HepG2 (cell line): Measurements from ENCODE around the gene LMBRD2. TPM values are rescaled to one million over a fixed set of nuclear protein-coding genes. Genes with fewer than 3 reads are reported as not detected.

Experiments used
- AGO1 ChIP-seq: fragments of 200-400 bp; formaldehyde crosslinking; IDR thresholded peaks from 2 replicates; pipeline ENCODE4 v1.6.1; 2017; ENCODE audit warnings: mild to moderate bottlenecking, low read depth, low read length, moderate library complexity; ENCODE audit not compliant: poor library complexity, severe bottlenecking
- CREM ChIP-seq, 2 experiments: sonication (generic) in 1 of 2; formaldehyde crosslinking in 1 of 2; IDR thresholded peaks; 2 replicates each; pipeline versions ENCODE4 v1.4.0 to v1.6.1; 2016 to 2020; ENCODE audit warnings: antibody characterized with exemption in 1 of 2, mild to moderate bottlenecking in 1 of 2, missing genetic modification reagents in 1 of 2
- HHEX ChIP-seq: IDR thresholded peaks from 2 replicates; pipeline ENCODE4 v1.6.1; 2016; ENCODE audit warnings: control low read depth
- LCORL ChIP-seq, 2 experiments: fragments of 450-650 bp in 1 of 2; sonication (generic) in 1 of 2; formaldehyde crosslinking in 1 of 2; IDR thresholded peaks; 2 replicates each; pipeline versions ENCODE4 v1.5.0 to v1.6.1; 2017 to 2020; ENCODE audit warnings: antibody characterized with exemption in 1 of 2, missing genetic modification reagents in 1 of 2
- MATR3 ChIP-seq: sonication (generic); formaldehyde crosslinking; IDR thresholded peaks from 2 replicates; pipeline ENCODE4 v1.4.0; 2020; ENCODE audit warnings: missing genetic modification reagents
- MIXL1 ChIP-seq: IDR thresholded peaks from 2 replicates; pipeline ENCODE4 v1.6.1; 2016
- NCOA1 ChIP-seq: sonication (generic); formaldehyde crosslinking; IDR thresholded peaks from 2 replicates; pipeline ENCODE4 v1.9.0; 2021; ENCODE audit warnings: missing genetic modification reagents
- NPAS2 ChIP-seq: sonication (generic); formaldehyde crosslinking; IDR thresholded peaks from 2 replicates; pipeline ENCODE4 v1.8.0; 2022; ENCODE audit warnings: mild to moderate bottlenecking, missing genetic modification reagents, borderline replicate concordance
- RBAK ChIP-seq: sonication (generic); formaldehyde crosslinking; IDR thresholded peaks from 2 replicates; pipeline ENCODE4 v1.5.1; 2020; ENCODE audit warnings: mild to moderate bottlenecking, missing genetic modification reagents
- SAFB2 ChIP-seq: sonication (generic); formaldehyde crosslinking; IDR thresholded peaks from 2 replicates; pipeline ENCODE4 v1.5.1; 2020; ENCODE audit warnings: missing genetic modification reagents, low read depth, mild to moderate bottlenecking, borderline replicate concordance
- SKI ChIP-seq: fragments of 450-650 bp; IDR thresholded peaks from one replicate; pipeline ENCODE4 v1.6.1; 2018; ENCODE audit warnings: mild to moderate bottlenecking; ENCODE audit not compliant: partially characterized antibody
- SNAI1 ChIP-seq: sonication (generic); formaldehyde crosslinking; IDR thresholded peaks from 2 replicates; pipeline ENCODE4 v1.5.0; 2020; ENCODE audit warnings: mild to moderate bottlenecking, missing genetic modification reagents, borderline replicate concordance
- SYNCRIP ChIP-seq: fragments of 200-400 bp; formaldehyde crosslinking; IDR thresholded peaks from 2 replicates; pipeline ENCODE4 v1.6.1; 2018; ENCODE audit warnings: mild to moderate bottlenecking, low read depth, low read length; ENCODE audit not compliant: insufficient read depth
- TEAD3 ChIP-seq: optimal IDR thresholded peaks from 2 replicates; pipeline ENCODE3; 2016; ENCODE audit warnings: borderline replicate concordance
- TMF1 ChIP-seq: sonication (generic); formaldehyde crosslinking; IDR thresholded peaks from 2 replicates; pipeline ENCODE4 v1.8.1; 2022; ENCODE audit warnings: low read depth, missing genetic modification reagents
- XBP1 ChIP-seq: sonication (generic); formaldehyde crosslinking; IDR thresholded peaks from 2 replicates; pipeline ENCODE4 v1.5.0; 2020; ENCODE audit warnings: missing genetic modification reagents
- ZNF337 ChIP-seq: sonication (generic); formaldehyde crosslinking; IDR thresholded peaks from 2 replicates; pipeline ENCODE4 v1.5.1; 2020; ENCODE audit warnings: missing genetic modification reagents, low read depth, mild to moderate bottlenecking, borderline replicate concordance
- ZNF441 ChIP-seq: sonication (generic); formaldehyde crosslinking; IDR thresholded peaks from 2 replicates; pipeline ENCODE4 v1.7.0; 2021; ENCODE audit warnings: missing genetic modification reagents, borderline replicate concordance
- polyA plus RNA-seq, 8 experiments: library from polyadenylated mRNA; depleted of rRNA in 3 of 8; stranded (reverse) in 7 of 8; unstranded in 1 of 8; fragments of >200 nt; fragmentation: Illumina TruSeq in 4 of 8; extraction: Trizol in 4 of 8; gene quantifications; 2 replicates each; pipeline versions ENCODE4 v1.2.1 to v1.2.3, GENCODE V29; 2011 to 2016; ENCODE audit warnings: low read depth in 4 of 8, missing spikeins in 1 of 8, mixed read lengths in 1 of 8; ENCODE audit not compliant: insufficient read depth in 1 of 8
- total RNA-seq, 5 experiments: library from RNA; depleted of rRNA; stranded (reverse); fragments of >200 nt; fragmentation: Illumina TruSeq; extraction: Trizol; gene quantifications; 2 replicates each; pipeline ENCODE4 v1.2.3, GENCODE V29; 2016; ENCODE audit warnings: low read depth in 1 of 5
- TF ChIP-seq, protein P1 (sequence below): IDR thresholded peaks from 2 replicates; pipeline ENCODE4 v1.6.1; 2018; ENCODE audit warnings: missing genetic modification reagents, mild to moderate bottlenecking, missing compliant biosample characterization
- TF ChIP-seq, protein P2 (sequence below): IDR thresholded peaks from 2 replicates; pipeline ENCODE4 v1.6.1; 2016; ENCODE audit warnings: missing genetic modification reagents, missing compliant biosample characterization
- TF ChIP-seq, protein P3 (sequence below): sonication (generic); formaldehyde crosslinking; IDR thresholded peaks from 2 replicates; pipeline ENCODE4 v1.5.0; 2020; ENCODE audit warnings: mild to moderate bottlenecking, low read depth, missing genetic modification reagents, borderline replicate concordance
- TF ChIP-seq, protein P4 (sequence below): sonication (generic); formaldehyde crosslinking; IDR thresholded peaks from 2 replicates; pipeline ENCODE4 v1.4.0; 2020; ENCODE audit warnings: missing genetic modification reagents
- TF ChIP-seq, protein P5 (sequence below): sonication (generic); formaldehyde crosslinking; IDR thresholded peaks from 2 replicates; pipeline ENCODE4 v1.9.0; 2022; ENCODE audit warnings: low read depth, missing genetic modification reagents
- TF ChIP-seq, protein P6 (sequence below): sonication (generic); formaldehyde crosslinking; IDR thresholded peaks from 2 replicates; pipeline ENCODE4 v1.5.0; 2020; ENCODE audit warnings: missing genetic modification reagents, mild to moderate bottlenecking, borderline replicate concordance

LMBRD2 gene
- total and polyA plus RNA-seq, 2 of the 13 experiments (the other 11 are each of a cell fraction or from before 2014, with no cell fraction given), result 2.0 to 4.7 TPM

DNA sequence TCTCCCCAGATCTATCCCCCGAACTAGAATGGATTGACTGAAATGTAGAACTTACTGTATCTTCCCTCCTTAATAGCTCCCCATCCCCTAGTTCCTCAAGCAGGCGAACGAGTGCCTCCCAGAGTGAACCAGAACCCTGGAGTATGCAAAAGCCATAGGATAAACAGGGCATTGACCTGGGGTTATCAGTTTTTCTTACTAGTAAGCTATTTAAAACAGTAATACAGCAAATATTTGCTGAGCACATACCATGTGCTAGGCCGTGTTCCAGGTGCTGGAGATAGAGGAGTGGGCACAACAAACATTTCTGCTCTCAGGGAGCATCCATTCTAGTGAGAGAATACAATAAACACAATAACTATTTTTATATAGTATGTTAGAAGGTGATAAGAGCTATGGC, 2.0 kb upstream of the LMBRD2 start (continued):
- TF ChIP-seq, protein P1, sequence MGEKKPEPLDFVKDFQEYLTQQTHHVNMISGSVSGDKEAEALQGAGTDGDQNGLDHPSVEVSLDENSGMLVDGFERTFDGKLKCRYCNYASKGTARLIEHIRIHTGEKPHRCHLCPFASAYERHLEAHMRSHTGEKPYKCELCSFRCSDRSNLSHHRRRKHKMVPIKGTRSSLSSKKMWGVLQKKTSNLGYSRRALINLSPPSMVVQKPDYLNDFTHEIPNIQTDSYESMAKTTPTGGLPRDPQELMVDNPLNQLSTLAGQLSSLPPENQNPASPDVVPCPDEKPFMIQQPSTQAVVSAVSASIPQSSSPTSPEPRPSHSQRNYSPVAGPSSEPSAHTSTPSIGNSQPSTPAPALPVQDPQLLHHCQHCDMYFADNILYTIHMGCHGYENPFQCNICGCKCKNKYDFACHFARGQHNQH (CRISPR knock-in tag), result peak; percentile 71; the same call in 1 of the 2 replicates
- TF ChIP-seq LCORL (IDR thresholded peaks at IDR 0.05) (no peak), LCORL (CRISPR knock-in tag; IDR thresholded peaks at IDR 0.05) (no peak), CREM (IDR thresholded peaks at IDR 0.05) (peak; percentile 71), CREM (CRISPR knock-in tag; IDR thresholded peaks at IDR 0.05) (no peak), MIXL1 (CRISPR knock-in tag) (peak; percentile 80; the same call in 1 of the 2 replicates), AGO1 (no peak), TEAD3 (CRISPR knock-in tag) (peak; percentile 97), SKI (no peak), ZNF337 (CRISPR knock-in tag) (no peak), XBP1 (CRISPR knock-in tag) (no peak), MATR3 (CRISPR knock-in tag) (no peak), HHEX (CRISPR knock-in tag) (peak; percentile 77), NCOA1 (CRISPR knock-in tag) (no peak), SAFB2 (no peak), TMF1 (no peak), ZNF441 (CRISPR knock-in tag) (peak; percentile 55; the same call in 1 of the 2 replicates), SYNCRIP (no peak), SNAI1 (CRISPR knock-in tag) (no peak), RBAK (CRISPR knock-in tag) (no peak), NPAS2 (CRISPR knock-in tag) (no peak)
- TF ChIP-seq, protein P2, sequence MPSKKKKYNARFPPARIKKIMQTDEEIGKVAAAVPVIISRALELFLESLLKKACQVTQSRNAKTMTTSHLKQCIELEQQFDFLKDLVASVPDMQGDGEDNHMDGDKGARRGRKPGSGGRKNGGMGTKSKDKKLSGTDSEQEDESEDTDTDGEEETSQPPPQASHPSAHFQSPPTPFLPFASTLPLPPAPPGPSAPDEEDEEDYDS (CRISPR knock-in tag), result no peak
- TF ChIP-seq, protein P3, sequence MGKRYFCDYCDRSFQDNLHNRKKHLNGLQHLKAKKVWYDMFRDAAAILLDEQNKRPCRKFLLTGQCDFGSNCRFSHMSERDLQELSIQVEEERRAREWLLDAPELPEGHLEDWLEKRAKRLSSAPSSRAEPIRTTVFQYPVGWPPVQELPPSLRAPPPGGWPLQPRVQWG (CRISPR knock-in tag), result no peak
- TF ChIP-seq, protein P4, sequence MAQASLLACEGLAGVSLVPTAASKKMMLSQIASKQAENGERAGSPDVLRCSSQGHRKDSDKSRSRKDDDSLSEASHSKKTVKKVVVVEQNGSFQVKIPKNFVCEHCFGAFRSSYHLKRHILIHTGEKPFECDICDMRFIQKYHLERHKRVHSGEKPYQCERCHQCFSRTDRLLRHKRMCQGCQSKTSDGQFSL, result no peak
- TF ChIP-seq, protein P5, sequence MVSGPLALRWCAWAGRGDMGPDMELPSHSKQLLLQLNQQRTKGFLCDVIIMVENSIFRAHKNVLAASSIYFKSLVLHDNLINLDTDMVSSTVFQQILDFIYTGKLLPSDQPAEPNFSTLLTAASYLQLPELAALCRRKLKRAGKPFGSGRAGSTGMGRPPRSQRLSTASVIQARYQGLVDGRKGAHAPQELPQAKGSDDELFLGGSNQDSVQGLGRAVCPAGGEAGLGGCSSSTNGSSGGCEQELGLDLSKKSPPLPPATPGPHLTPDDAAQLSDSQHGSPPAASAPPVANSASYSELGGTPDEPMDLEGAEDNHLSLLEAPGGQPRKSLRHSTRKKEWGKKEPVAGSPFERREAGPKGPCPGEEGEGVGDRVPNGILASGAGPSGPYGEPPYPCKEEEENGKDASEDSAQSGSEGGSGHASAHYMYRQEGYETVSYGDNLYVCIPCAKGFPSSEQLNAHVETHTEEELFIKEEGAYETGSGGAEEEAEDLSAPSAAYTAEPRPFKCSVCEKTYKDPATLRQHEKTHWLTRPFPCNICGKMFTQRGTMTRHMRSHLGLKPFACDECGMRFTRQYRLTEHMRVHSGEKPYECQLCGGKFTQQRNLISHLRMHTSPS (CRISPR knock-in tag), result 0 out of 2 replicates have a peak, but pooled peaks have one; percentile 35
- TF ChIP-seq, protein P6, sequence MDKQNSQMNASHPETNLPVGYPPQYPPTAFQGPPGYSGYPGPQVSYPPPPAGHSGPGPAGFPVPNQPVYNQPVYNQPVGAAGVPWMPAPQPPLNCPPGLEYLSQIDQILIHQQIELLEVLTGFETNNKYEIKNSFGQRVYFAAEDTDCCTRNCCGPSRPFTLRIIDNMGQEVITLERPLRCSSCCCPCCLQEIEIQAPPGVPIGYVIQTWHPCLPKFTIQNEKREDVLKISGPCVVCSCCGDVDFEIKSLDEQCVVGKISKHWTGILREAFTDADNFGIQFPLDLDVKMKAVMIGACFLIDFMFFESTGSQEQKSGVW, result no peak
